Astrocyte of the spinal cord (primary cell): ENCODE data around the gene SETD2.
"Not testable (repeated sequence)": the region's sequence is repeated elsewhere in the genome, so short reads cannot be mapped to it uniquely, and the experiment has no call there.

Source experiments
- DNase-seq: peaks from one replicate; pipeline ENCODE4 v3.0.0; 2011; ENCODE audit warnings: low read depth, low spot score
- H3K4me3 ChIP-seq: 2 replicates; pipeline ENCODE4 v1.5.1; 2011; ENCODE audit warnings: low read depth, mild to moderate bottlenecking, low read length, moderate library complexity
- in situ Hi-C: cut with HindIII; loops from 2 replicates; pipeline ENCODE4 v1.10.0; 2017; ENCODE audit warnings: low sequenced_read_pairs
- TF ChIP-seq, protein P1 (sequence below): IDR thresholded peaks from 2 replicates; pipeline ENCODE4 v1.5.1; 2012; ENCODE audit warnings: low read depth, mild to moderate bottlenecking, low read length, inconsistent platforms

Gene SETD2

DNA sequence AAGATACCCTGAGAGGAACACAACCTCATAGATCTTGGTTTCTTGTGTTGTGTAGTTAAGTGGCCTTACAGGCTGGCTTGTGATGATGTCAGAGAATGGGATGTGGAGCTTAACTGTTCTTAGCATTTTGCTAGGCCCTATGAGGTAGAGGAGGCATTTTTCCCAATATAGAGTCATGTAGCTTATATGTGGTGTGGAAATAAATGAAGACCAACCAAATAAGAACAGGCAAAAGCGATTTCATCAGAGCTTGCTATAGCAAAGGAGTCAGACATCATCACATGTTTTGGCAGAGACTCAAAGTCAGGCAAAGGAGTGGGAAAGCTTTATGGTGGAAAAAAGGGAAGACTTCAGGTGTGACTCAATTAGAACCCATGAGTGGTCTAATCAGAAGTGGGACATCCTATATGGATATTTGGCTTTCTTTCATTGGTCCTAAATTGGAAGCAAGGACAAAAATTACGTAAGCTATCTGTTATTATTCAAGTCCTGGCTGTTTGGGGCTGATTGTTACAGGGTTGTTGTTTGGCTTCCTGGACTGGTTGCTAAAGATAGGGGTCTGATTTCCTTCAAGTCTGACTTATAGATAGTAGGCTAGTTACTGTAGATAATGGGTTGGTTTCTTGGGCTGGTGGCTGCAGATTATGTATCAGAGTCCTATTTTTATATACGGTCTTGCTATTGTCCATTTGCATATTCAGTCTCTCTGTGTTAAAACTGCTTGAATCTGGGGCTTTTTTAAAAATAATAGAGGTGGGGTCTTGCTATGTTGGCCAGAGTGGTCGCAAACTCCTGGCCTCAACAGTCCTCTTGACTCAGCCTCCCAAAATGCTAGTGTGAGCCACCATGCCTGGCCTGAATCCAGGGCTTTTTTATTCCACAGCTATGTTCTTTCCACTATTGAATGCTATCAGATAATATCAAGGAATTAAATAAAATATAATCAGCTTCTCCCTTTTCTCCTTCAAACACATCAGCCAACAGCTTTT is 30.3 kb upstream of the SETD2 start:
- no peak for DNase-seq
- TF ChIP-seq, protein P1, sequence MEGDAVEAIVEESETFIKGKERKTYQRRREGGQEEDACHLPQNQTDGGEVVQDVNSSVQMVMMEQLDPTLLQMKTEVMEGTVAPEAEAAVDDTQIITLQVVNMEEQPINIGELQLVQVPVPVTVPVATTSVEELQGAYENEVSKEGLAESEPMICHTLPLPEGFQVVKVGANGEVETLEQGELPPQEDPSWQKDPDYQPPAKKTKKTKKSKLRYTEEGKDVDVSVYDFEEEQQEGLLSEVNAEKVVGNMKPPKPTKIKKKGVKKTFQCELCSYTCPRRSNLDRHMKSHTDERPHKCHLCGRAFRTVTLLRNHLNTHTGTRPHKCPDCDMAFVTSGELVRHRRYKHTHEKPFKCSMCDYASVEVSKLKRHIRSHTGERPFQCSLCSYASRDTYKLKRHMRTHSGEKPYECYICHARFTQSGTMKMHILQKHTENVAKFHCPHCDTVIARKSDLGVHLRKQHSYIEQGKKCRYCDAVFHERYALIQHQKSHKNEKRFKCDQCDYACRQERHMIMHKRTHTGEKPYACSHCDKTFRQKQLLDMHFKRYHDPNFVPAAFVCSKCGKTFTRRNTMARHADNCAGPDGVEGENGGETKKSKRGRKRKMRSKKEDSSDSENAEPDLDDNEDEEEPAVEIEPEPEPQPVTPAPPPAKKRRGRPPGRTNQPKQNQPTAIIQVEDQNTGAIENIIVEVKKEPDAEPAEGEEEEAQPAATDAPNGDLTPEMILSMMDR, result no peak
- in situ Hi-C loops, result no loop called here
- H3K4me3 ChIP-seq, result no peak overlapping the region

DNA sequence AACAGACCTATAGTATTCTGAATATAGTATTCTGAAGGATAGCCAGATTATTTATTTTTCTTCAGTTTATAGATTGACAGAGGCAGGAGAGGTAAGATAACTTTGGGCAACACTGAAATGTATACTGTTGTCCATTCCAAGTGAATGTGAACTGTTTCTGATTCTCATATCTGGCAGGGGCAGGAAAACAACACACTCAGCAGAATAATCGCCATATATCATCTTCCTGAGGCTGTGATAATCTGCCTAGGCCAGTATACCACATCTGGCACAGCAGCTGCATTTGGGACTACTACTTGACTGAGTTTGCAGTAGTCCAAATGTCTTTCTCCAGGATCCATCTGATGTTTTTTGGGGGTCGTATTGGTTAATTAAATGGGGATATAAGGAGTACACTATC is 22.4 kb upstream of the SETD2 start:
- in situ Hi-C loops, result no loop called here
- DNase-seq, result no peak

DNA sequence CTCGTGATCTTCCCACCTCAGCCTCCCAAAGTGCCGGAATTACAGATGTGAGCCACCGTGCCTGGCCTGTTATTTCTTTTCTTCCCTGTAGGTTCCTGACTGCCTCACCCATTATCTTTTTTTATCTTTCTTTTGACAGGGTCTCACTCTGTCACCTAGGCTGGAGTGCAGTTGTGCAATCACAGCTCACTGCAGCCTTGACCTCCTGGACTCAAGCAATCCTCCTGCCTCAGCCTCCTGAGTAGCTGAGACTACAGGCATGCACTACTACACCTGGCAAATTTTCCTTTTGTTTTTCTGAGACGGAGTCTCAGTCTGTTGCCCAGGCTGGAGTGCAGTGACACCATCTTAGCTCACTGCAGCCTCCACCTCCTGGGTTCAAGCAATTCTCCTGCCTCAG is 17.8 kb upstream of the SETD2 start:
- DNase-seq, in situ Hi-C loops, H3K4me3 ChIP-seq: not testable (repeated sequence)

More for the DNA sequence above, 22.4 kb upstream of the SETD2 start:
- H3K4me3 ChIP-seq, result no peak overlapping the region
- TF ChIP-seq, protein P1, result no peak

DNA sequence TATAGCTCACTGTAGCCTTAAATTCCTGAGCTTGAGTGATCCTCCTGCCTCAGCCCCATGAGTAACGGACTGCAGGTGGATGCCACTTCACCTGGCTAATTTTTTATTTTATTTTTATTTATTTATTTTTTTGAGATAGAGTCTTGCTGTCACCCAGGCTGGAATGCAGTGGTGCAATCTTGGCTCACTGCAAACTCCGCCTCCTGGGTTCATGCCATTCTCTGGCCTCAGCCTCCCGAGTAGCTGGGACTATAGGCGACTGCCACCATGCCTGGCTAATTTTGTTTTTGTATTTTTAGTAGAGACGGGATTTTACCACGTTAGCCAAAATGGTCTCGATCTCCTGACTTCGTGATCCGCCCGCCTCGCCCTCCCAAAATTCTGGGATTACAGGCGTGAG is 16.1 kb upstream of the SETD2 start:
- H3K4me3 ChIP-seq, in situ Hi-C loops, DNase-seq: not testable (repeated sequence)

DNA sequence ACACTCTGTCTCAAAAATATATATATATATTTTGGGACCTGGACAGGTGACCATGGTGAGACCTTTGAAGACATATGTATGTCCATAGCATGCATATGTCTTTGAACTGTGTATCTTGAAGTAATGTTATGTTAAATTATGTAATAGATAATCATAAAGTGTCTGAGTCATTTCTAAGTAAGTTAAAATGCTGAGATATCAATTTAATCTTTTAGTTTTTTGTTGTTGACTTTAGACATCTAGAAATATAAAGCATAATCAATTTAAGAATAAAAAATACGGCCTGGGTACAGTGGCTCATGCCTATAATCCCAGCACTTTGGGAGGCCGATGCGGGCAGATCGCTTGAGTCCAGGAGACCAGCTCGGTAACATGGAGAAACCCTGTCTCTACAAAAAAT is 12.7 kb upstream of the SETD2 start:
- in situ Hi-C loops, result no loop called here
- H3K4me3 ChIP-seq, result no peak overlapping the region
- DNase-seq, result no peak
- TF ChIP-seq, protein P1, result no peak

DNA sequence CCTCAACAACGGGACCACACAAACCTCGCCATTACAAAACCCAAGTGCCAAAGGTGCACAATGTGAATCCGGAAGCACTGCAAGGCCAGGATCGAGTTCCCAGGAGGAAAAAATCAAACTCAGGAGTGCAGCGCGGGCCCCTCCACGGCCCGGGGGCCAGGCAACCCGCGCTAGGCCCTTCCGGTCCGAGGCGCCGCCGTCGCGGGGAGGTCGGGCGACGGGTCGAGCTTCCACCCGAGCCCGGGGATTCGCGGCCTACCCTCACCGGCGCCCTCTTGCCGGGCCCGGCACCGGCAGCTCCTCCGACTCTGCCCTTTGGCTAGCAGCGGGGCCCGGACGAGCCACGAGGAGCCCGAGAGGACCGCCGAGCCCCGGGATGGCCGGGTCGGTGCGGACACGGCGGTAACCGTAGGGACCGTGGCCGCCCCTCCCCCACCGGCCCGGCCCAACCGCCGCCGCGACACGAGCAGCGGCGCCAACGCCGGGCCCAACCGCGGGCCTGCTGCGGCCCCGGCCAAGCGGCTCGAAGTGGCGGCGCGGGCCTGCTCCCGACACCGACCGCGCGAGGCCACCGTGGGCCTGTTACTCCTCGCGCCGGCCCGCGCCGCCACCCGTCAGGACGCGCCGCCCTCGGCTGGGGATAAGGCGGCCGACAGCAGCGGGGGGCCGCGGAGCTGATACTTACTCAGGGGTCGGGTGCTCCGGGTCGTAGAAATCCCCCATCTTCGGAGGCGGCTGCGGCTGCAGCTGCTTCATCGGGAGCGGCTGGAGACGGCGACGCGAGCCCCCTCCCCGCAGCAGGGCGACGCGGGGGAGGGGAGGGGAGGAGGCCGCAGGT is 525 bp downstream of the SETD2 start:
- TF ChIP-seq, protein P1, result no peak
- peak; percentile 38 for DNase-seq
- peak overlapping the region; percentile 81 for H3K4me3 ChIP-seq
- in situ Hi-C loops, result no loop called here

DNA sequence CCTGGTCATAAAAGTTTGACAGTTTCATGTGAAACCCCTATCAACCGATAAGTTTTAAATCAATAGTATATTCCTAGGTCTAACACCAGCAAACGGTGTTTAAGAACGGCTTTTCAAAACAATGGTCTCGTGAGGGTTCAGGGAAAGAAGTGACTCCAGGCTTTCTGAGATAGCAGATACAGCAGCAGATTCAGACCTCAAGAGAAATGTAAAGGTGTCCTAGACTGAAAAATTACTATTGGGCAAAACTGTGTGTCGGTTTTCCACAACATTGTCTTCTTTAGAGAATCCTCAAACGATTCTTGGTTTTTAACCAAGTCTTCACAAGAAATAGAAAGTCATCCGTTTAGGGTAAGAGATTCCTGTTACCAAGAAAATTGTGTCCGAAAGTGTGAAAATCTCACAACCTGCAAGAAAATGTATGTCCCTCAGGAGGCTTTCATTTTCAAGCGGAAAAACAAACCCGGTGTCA is 1.2 kb downstream of the SETD2 start:
- in situ Hi-C loops, result no loop called here
- peak overlapping the region; percentile 81 for H3K4me3 ChIP-seq
- TF ChIP-seq, protein P1, result no peak
- DNase-seq, result peak; percentile 31
